Neural cell (in vitro differentiated cells): ENCODE measurements around the gene GUCY2C. TPM values are rescaled to one million over a fixed set of nuclear protein-coding genes. Genes with fewer than 3 reads are reported as not detected.

ENCODE experiments used
- H2AFZ ChIP-seq: fragments of 200-600, 300-800 bp; sonication (generic), shearing (Covaris generic); 2 replicates; pipeline ENCODE4 v1.6.0; 2014; ENCODE audit warnings: low read depth, mild to moderate bottlenecking, antibody characterized with exemption, low read length, moderate library complexity
- H3F3A ChIP-seq: fragments of 200-600 bp; shearing (Covaris generic); 2 replicates; pipeline ENCODE4 v1.6.1; 2016; ENCODE audit warnings: mild to moderate bottlenecking, moderate library complexity, mixed read lengths, antibody characterized with exemption, low read length; ENCODE audit not compliant: insufficient read depth, poor library complexity, severe bottlenecking
- H3K27ac ChIP-seq: fragments of 200-600, 300-800 bp; sonication (generic), shearing (Covaris generic); 2 replicates; pipeline ENCODE4 v1.5.1; 2014; ENCODE audit warnings: mild to moderate bottlenecking, low read length, moderate library complexity
- H3K27me3 ChIP-seq: fragments of 300-800, 200-600 bp; sonication (generic), shearing (Covaris generic); 2 replicates; pipeline ENCODE4 v1.6.0; 2014; ENCODE audit warnings: mild to moderate bottlenecking, low read depth, low read length, moderate library complexity; ENCODE audit not compliant: insufficient read depth
- H3K36me3 ChIP-seq: fragments of 300-800, 200-600 bp; sonication (generic), shearing (Covaris generic); 2 replicates; pipeline ENCODE4 v1.5.1; 2014; ENCODE audit warnings: mild to moderate bottlenecking, antibody characterized with exemption, low read length, moderate library complexity; ENCODE audit not compliant: insufficient read depth
- H3K4me2 ChIP-seq: fragments of 300-800, 200-600 bp; sonication (generic), shearing (Covaris generic); 2 replicates; pipeline ENCODE4 v1.6.0; 2014; ENCODE audit warnings: mild to moderate bottlenecking, low read length
- H3K4me3 ChIP-seq: fragments of 300-800, 200-600 bp; sonication (generic), shearing (Covaris generic); 2 replicates; pipeline ENCODE4 v1.5.1; 2014; ENCODE audit warnings: mild to moderate bottlenecking, low read length, moderate library complexity
- H3K79me2 ChIP-seq: fragments of 200-600 bp; shearing (Covaris generic); replicated peaks from 2 replicates; pipeline ENCODE4 v1.6.0; 2014; ENCODE audit warnings: mild to moderate bottlenecking, low read length, moderate library complexity; ENCODE audit not compliant: insufficient read depth
- H3K9ac ChIP-seq: fragments of 300-800, 200-600 bp; sonication (generic), shearing (Covaris generic); 2 replicates; pipeline ENCODE4 v1.6.1; 2016; ENCODE audit warnings: mild to moderate bottlenecking, low read length, mixed read lengths
- H3K9me2 ChIP-seq: fragments of 200-600 bp; shearing (Covaris generic); 2 replicates; pipeline ENCODE4 v1.6.1; 2016; ENCODE audit warnings: mild to moderate bottlenecking, low read length, mixed read lengths; ENCODE audit not compliant: insufficient read depth
- H3K9me3 ChIP-seq: fragments of 200-600, 300-800 bp; sonication (generic), shearing (Covaris generic); 2 replicates; pipeline ENCODE4 v1.6.1; 2016; ENCODE audit warnings: mild to moderate bottlenecking, mixed run types, low read length, moderate library complexity, mixed read lengths
- H4K20me1 ChIP-seq: fragments of 200-600 bp; shearing (Covaris generic); 2 replicates; pipeline ENCODE4 v1.6.1; 2016; ENCODE audit warnings: mild to moderate bottlenecking, mixed run types; ENCODE audit not compliant: insufficient read depth
- CTCF ChIP-seq: fragments of 450-650 bp; IDR thresholded peaks from 2 replicates; pipeline ENCODE4 v1.5.1; 2014; ENCODE audit warnings: antibody characterized with exemption, mild to moderate bottlenecking, moderate library complexity; ENCODE audit not compliant: poor library complexity, severe bottlenecking
- EP300 ChIP-seq: fragments of 450-650 bp; conservative IDR thresholded peaks from 2 replicates; pipeline ENCODE4 v1.6.1; 2014; ENCODE audit warnings: antibody characterized with exemption, mild to moderate bottlenecking, moderate library complexity; ENCODE audit not compliant: poor library complexity, severe bottlenecking
- EZH2 ChIP-seq: fragments of 200-600, 300-800 bp; shearing (Covaris generic), sonication (generic); IDR thresholded peaks from 2 replicates; pipeline ENCODE4 v1.6.1; 2014; ENCODE audit warnings: antibody characterized with exemption, low read length, borderline replicate concordance, mild to moderate bottlenecking; ENCODE audit not compliant: insufficient read depth, poor library complexity, severe bottlenecking
- MXI1 ChIP-seq: fragments of 450-650 bp; conservative IDR thresholded peaks from 2 replicates; pipeline ENCODE4 v1.6.1; 2014; ENCODE audit warnings: antibody characterized with exemption, mild to moderate bottlenecking; ENCODE audit not compliant: poor library complexity, severe bottlenecking
- POLR2AphosphoS5 ChIP-seq: IDR thresholded peaks from 2 replicates; pipeline ENCODE4 v1.6.1; 2012
- RAD21 ChIP-seq: fragments of 450-650 bp; conservative IDR thresholded peaks from 2 replicates; pipeline ENCODE4 v1.6.1; 2014; ENCODE audit warnings: antibody characterized with exemption, mild to moderate bottlenecking, moderate library complexity
- REST ChIP-seq: IDR thresholded peaks from 2 replicates; pipeline ENCODE4 v1.6.1; 2012; ENCODE audit warnings: borderline replicate concordance
- SMC3 ChIP-seq: fragments of 450-650 bp; conservative IDR thresholded peaks from 2 replicates; pipeline ENCODE4 v1.6.1; 2014; ENCODE audit warnings: antibody characterized with exemption, mild to moderate bottlenecking, moderate library complexity; ENCODE audit not compliant: poor library complexity
- TAF1 ChIP-seq: IDR thresholded peaks from 2 replicates; pipeline ENCODE4 v1.6.1; 2012; ENCODE audit warnings: low read depth
- polyA plus RNA-seq: library from polyadenylated mRNA; depleted of rRNA; stranded (reverse); fragments of >200 nt; gene quantifications from 2 replicates; pipeline ENCODE4 v1.2.3, GENCODE V29; 2014

GUCY2C gene
- polyA plus RNA-seq, 1 donor from 2014 or later, result not detected

- Histone ChIP-seq H3K79me2 (no peaks in the 10 kb centered on the region), H3K9me3 (no peaks in the 10 kb centered on the region), H3F3A (no peaks in the 10 kb centered on the region), H2AFZ (no peak overlapping the region), H3K4me3 (no peak overlapping the region), H4K20me1 (no peaks in the 10 kb centered on the region), H3K36me3 (no peaks in the 10 kb centered on the region), H3K9me2 (no peaks in the 10 kb centered on the region), H3K9ac (no peak overlapping the region), H3K27me3 (no peaks in the 10 kb centered on the region), H3K27ac (no peak overlapping the region), H3K4me2 (no peak overlapping the region)
- TF ChIP-seq SMC3 (no peak), TAF1 (no peak), REST (no peak), CTCF (no peak), EP300 (no peak), MXI1 (no peak), POLR2AphosphoS5 (no peak), RAD21 (no peak), EZH2 (no peak)
Measured at GRCh38 chr12:14652483-14652882, 43.9 kb downstream of the GUCY2C start.

GRCh38 chr12:14651371-14651770, 45.0 kb downstream of the GUCY2C start:
- H3K4me2 ChIP-seq, result no peak overlapping the region
- no peak overlapping the region for H3K4me3 ChIP-seq
- H3K79me2 ChIP-seq, result no peaks in the 10 kb centered on the region
- no peaks in the 10 kb centered on the region for H3F3A ChIP-seq
- H3K9me3 ChIP-seq, result no peaks in the 10 kb centered on the region
- no peaks in the 10 kb centered on the region for H4K20me1 ChIP-seq
- no peak overlapping the region for H2AFZ ChIP-seq
- no peaks in the 10 kb centered on the region for H3K27me3 ChIP-seq
- no peaks in the 10 kb centered on the region for H3K9me2 ChIP-seq
- no peaks in the 10 kb centered on the region for H3K36me3 ChIP-seq
- no peak overlapping the region for H3K9ac ChIP-seq
- H3K27ac ChIP-seq, result no peak overlapping the region
- TF ChIP-seq POLR2AphosphoS5, result no peak
- TF ChIP-seq CTCF, result no peak
- no peak for TF ChIP-seq TAF1
- no peak for TF ChIP-seq RAD21
- no peak for TF ChIP-seq EZH2
- TF ChIP-seq EP300, result no peak
- TF ChIP-seq SMC3, result no peak
- TF ChIP-seq REST, result no peak
- no peak for TF ChIP-seq MXI1
